RWPE2 (cell line): ENCODE measurements around the gene MPHOSPH8.
"Not testable (repeated sequence)": the region's sequence is repeated elsewhere in the genome, so short reads cannot be mapped to it uniquely, and the experiment has no call there.

Experiments
- ATAC-seq: fragments of 200-7000 bp; cut with Tn5 transposase; 3 replicates; pipeline ENCODE4 v1.9.1; 2021; ENCODE audit warnings: low read depth
- DNase-seq: peaks from one replicate; pipeline ENCODE4 v3.0.0-alpha.2; 2020; ENCODE audit warnings: low spot score
- H3K27ac ChIP-seq: fragments of 450-650 bp; 2 replicates; pipeline ENCODE4 v1.5.1; 2017; ENCODE audit warnings: mild to moderate bottlenecking; ENCODE audit not compliant: poor library complexity, severe bottlenecking
- H3K27me3 ChIP-seq: fragments of 250-450 bp; sonication (Bioruptor Pico); 2 replicates; pipeline ENCODE4 v1.5.1; 2021; ENCODE audit warnings: mild to moderate bottlenecking, moderate library complexity; ENCODE audit not compliant: insufficient read depth, poor library complexity, severe bottlenecking
- H3K36me3 ChIP-seq: fragments of 250-450 bp; sonication (Bioruptor Pico); 2 replicates; pipeline ENCODE4 v1.5.1; 2020; ENCODE audit warnings: low read depth, mild to moderate bottlenecking, moderate library complexity
- H3K4me1 ChIP-seq: fragments of 250-450 bp; sonication (Bioruptor Pico); 2 replicates; pipeline ENCODE4 v1.5.1; 2021; ENCODE audit warnings: mild to moderate bottlenecking, moderate library complexity; ENCODE audit not compliant: insufficient read depth, poor library complexity, severe bottlenecking
- H3K4me3 ChIP-seq: fragments of 250-450 bp; sonication (Bioruptor Pico); 2 replicates; pipeline ENCODE4 v1.5.1; 2021; ENCODE audit warnings: mild to moderate bottlenecking, moderate library complexity; ENCODE audit not compliant: severe bottlenecking
- H3K9me3 ChIP-seq: fragments of 250-450 bp; sonication (Bioruptor Pico); 2 replicates; pipeline ENCODE4 v1.5.1; 2021; ENCODE audit warnings: mild to moderate bottlenecking, moderate library complexity; ENCODE audit not compliant: severe bottlenecking
- TF ChIP-seq, protein P1 (sequence below): fragments of 450-650 bp; IDR thresholded peaks from one replicate; pipeline ENCODE4 v1.5.1; 2017; ENCODE audit warnings: mild to moderate bottlenecking, moderate library complexity; ENCODE audit not compliant: poor library complexity, severe bottlenecking

The MPHOSPH8 gene

DNA sequence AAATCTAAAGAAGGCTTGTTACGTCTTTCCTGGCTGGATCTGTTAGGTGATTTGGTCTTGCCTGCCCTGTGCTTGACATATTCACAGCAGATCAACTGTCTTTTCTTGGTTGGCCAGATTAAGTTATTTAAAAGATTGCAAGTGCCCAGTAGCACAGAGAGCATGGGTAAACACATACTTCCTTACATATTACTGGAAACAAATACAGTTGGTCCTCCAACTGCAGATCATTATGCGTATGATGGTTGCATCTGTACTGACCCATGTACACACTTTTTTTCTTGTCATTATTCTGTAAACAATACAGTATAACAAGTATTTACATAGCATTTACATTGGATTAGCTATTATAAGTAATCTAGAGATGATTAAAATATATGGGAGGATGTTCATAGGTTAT, 9.2 kb upstream of the MPHOSPH8 start:
- no peaks in the 10 kb centered on the region for H3K4me1 ChIP-seq
- TF ChIP-seq, protein P1, sequence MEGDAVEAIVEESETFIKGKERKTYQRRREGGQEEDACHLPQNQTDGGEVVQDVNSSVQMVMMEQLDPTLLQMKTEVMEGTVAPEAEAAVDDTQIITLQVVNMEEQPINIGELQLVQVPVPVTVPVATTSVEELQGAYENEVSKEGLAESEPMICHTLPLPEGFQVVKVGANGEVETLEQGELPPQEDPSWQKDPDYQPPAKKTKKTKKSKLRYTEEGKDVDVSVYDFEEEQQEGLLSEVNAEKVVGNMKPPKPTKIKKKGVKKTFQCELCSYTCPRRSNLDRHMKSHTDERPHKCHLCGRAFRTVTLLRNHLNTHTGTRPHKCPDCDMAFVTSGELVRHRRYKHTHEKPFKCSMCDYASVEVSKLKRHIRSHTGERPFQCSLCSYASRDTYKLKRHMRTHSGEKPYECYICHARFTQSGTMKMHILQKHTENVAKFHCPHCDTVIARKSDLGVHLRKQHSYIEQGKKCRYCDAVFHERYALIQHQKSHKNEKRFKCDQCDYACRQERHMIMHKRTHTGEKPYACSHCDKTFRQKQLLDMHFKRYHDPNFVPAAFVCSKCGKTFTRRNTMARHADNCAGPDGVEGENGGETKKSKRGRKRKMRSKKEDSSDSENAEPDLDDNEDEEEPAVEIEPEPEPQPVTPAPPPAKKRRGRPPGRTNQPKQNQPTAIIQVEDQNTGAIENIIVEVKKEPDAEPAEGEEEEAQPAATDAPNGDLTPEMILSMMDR = no peak
- no peaks in the 10 kb centered on the region for H3K9me3 ChIP-seq
- no peak for ATAC-seq
- no peaks in the 10 kb centered on the region for H3K36me3 ChIP-seq
- no peak for DNase-seq
- no peak overlapping the region for H3K27ac ChIP-seq
- H3K4me3 ChIP-seq = no peak overlapping the region
- no peaks in the 10 kb centered on the region for H3K27me3 ChIP-seq

DNA sequence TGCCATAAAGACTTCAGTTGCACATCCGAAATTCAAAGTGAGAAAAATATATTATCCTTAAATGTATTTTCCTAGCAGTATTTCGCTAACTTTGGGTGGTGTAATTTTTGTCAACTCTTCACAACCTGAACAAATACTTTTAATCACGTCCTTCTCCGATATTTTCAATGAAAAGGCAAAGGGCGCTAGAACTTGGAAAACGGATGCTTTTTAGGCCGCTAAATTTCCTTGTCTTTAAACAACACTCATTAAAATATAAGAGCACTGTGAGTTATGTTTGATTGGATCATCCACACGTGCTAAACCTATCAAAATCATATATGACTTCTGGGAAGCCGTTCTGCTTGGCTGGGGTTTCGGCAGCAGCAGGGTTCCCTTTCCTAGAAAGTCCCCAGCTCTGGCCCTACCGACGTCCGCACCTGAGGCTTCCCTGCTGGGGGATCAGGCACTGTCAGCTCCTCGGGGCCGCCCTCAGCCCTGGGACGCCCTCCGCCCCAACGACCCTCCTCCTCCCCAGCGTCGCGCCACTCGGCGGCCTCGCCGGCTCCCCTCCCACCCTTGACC, 462 bp upstream of the MPHOSPH8 start:
- H3K4me1 ChIP-seq = peaks cover 12% of the 10 kb centered on the region
- no peaks in the 10 kb centered on the region for H3K9me3 ChIP-seq
- ATAC-seq = peak; percentile 51
- peak overlapping the region; percentile 82 for H3K4me3 ChIP-seq
- H3K36me3 ChIP-seq = peaks cover 18% of the 10 kb centered on the region
- H3K27ac ChIP-seq = peak overlapping the region; percentile 23
- TF ChIP-seq, protein P1 = no peak
- H3K27me3 ChIP-seq = no peaks in the 10 kb centered on the region
- DNase-seq = no peak

DNA sequence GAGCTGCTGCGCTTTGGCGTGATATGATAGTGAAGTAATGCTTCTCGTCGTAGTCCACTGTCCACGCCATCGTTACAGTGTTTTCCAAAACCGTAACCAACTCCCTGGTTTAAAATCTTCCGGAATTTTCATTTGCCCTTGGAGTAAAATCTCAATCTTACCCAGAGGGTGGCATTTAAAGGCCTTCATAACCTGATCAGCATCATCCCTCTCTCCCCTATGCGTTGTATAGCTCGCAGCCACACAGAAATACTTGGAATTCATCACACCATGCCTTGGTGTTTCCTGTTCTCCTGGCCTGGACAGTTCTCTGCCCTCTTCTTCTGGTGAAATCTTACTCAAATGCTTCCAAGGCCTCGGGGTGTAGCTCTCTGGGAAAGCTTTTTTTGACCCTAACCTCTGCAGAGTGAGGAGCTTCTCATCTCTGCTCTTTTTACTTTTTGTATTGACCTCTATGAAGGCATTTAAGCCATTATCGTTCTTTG, 839 bp downstream of the MPHOSPH8 start:
- Histone ChIP-seq H3K36me3 (peaks cover 20% of the 10 kb centered on the region), H3K4me3 (peak overlapping the region; percentile 82), H3K4me1 (peaks cover 12% of the 10 kb centered on the region), H3K27me3 (no peaks in the 10 kb centered on the region), H3K27ac (peak overlapping the region; percentile 23), H3K9me3 (no peaks in the 10 kb centered on the region)
- ATAC-seq (peak; percentile 54), DNase-seq (no peak)
- TF ChIP-seq, protein P1 = no peak

DNA sequence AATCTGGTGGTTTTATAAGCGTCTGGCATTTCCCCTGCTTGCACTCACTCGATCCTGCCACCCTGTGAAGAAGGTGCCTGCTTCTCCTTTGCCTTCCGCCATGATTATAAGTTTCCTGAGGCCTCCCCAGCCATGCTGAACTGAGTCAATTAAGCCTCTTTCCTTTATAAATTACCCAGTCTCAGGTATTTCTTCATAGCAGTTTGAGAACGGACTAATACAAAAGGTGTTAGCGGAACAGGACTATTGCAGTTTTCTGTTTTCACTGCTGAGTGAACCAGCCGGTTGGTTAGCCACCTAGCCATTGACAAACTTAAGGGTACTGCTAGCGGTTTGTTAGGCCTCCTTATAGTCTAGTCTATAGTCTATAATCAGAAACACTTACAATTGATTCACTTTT, 2.5 kb downstream of the MPHOSPH8 start:
- Histone ChIP-seq H3K4me1 (peaks cover 12% of the 10 kb centered on the region), H3K36me3 (peaks cover 11% of the 10 kb centered on the region)
- not testable (repeated sequence) for H3K4me3 ChIP-seq, H3K9me3 ChIP-seq, H3K27ac ChIP-seq, ATAC-seq, DNase-seq, H3K27me3 ChIP-seq

DNA sequence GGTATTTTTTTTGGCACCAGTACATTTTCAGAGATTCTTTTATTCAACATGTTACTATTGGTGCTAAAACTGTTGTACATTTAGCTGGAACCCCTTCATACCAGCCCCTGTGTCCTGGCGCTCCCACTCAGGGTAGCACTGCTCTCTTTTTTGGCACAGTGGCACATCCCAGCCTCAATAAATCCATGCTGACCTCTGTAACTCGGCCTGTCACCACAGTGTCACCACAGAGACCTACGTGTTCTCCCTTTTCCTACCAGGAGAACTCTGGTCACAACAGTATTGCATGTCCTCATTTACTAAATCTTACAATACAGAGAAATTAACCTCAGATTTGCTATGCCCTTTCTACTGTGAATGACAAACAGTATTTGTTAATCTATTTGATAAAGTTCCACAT, 10.2 kb downstream of the MPHOSPH8 start:
- H3K36me3 ChIP-seq = peaks cover 43% of the 10 kb centered on the region
- TF ChIP-seq, protein P1 = no peak
- no peak for ATAC-seq
- no peak overlapping the region for H3K4me3 ChIP-seq
- no peak overlapping the region for H3K27ac ChIP-seq
- no peaks in the 10 kb centered on the region for H3K27me3 ChIP-seq
- no peaks in the 10 kb centered on the region for H3K4me1 ChIP-seq
- DNase-seq = no peak
- no peaks in the 10 kb centered on the region for H3K9me3 ChIP-seq
